Glutamatergic neuron (in vitro differentiated cells): ENCODE measurements around the gene HLA-DOB. TPM values are rescaled to one million over a fixed set of nuclear protein-coding genes. Genes with fewer than 3 reads are reported as not detected.

Experiments used
- DNase-seq: peaks from one replicate; pipeline ENCODE4 v3.0.0; 2022
- H3K27ac Mint-ChIP-seq: one replicate; pipeline ENCODE4 v1.8.0; 2020; ENCODE audit warnings: mild to moderate bottlenecking, mixed read lengths, inconsistent platforms; ENCODE audit not compliant: unreplicated experiment
- H3K27me3 Mint-ChIP-seq: one replicate; pipeline ENCODE4 v1.8.0; 2020; ENCODE audit warnings: mild to moderate bottlenecking, moderate library complexity, mixed read lengths, inconsistent platforms; ENCODE audit not compliant: unreplicated experiment
- H3K36me3 Mint-ChIP-seq: one replicate; pipeline ENCODE4 v1.8.0; 2020; ENCODE audit warnings: mild to moderate bottlenecking, mixed read lengths, inconsistent platforms; ENCODE audit not compliant: unreplicated experiment
- H3K4me1 Mint-ChIP-seq: one replicate; pipeline ENCODE4 v1.8.0; 2020; ENCODE audit warnings: mild to moderate bottlenecking, low read depth, mixed read lengths, inconsistent platforms; ENCODE audit not compliant: unreplicated experiment
- H3K4me3 Mint-ChIP-seq: one replicate; pipeline ENCODE4 v1.8.0; 2020; ENCODE audit warnings: mild to moderate bottlenecking, mixed read lengths, inconsistent platforms; ENCODE audit not compliant: unreplicated experiment
- H3K9me3 Mint-ChIP-seq: one replicate; pipeline ENCODE4 v1.8.0; 2020; ENCODE audit warnings: mild to moderate bottlenecking, moderate library complexity, mixed read lengths, inconsistent platforms; ENCODE audit not compliant: unreplicated experiment
- long read RNA-seq: library from polyadenylated mRNA; unstranded; transcript quantifications from one replicate; pipeline ENCODE4 v2.0.0, GENCODE V29; 2020; ENCODE audit not compliant: unreplicated experiment
- total RNA-seq: library from RNA; stranded (reverse); fragmentation: NEBNext Ultra II Directional; extraction: Animal tissue kit (Norgen Biotek cat#: 25700); gene quantifications from one replicate; pipeline ENCODE4 v1.2.1, GENCODE V29; 2021; ENCODE audit not compliant: unreplicated experiment
- TF ChIP-seq, protein P1 (sequence below): fragments of 200-600 bp; sonication (generic); IDR thresholded peaks from one replicate; pipeline ENCODE4 v1.5.0; 2021; ENCODE audit not compliant: partially characterized antibody, unreplicated experiment

Gene HLA-DOB
- total RNA-seq = not detected
- long read RNA-seq = 0 reads

DNA sequence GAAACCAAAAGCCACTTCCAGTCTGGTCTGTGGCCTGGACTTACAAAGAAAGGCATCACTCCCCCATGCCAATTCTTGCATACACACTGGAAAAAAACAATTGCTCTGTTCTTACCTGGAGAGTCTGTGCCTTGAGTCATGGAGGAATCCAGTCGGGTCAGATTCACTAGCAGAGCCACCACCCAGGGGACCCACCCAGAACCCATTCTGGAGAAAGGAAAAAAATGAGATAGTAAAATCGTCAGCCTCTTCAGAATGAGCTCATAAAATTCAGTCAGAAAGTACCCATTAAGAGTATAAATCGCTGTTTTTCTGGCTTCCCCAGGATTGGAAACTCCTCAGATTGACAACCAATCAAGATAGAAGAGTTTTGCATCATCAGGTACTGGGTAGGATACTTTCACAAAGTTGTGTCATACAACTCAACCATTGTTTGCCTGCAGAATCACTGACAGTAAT is at the start of gene HLA-DOB:
Gene HLA-DOB, minus strand, starts transcription at position 257 of the 459 bp plus-strand sequence. Its CDS starts 51 bp downstream, at position 206.
- H3K36me3 Mint-ChIP-seq = no peaks in the 10 kb centered on the region
- no peaks in the 10 kb centered on the region for H3K9me3 Mint-ChIP-seq
- TF ChIP-seq, protein P1, sequence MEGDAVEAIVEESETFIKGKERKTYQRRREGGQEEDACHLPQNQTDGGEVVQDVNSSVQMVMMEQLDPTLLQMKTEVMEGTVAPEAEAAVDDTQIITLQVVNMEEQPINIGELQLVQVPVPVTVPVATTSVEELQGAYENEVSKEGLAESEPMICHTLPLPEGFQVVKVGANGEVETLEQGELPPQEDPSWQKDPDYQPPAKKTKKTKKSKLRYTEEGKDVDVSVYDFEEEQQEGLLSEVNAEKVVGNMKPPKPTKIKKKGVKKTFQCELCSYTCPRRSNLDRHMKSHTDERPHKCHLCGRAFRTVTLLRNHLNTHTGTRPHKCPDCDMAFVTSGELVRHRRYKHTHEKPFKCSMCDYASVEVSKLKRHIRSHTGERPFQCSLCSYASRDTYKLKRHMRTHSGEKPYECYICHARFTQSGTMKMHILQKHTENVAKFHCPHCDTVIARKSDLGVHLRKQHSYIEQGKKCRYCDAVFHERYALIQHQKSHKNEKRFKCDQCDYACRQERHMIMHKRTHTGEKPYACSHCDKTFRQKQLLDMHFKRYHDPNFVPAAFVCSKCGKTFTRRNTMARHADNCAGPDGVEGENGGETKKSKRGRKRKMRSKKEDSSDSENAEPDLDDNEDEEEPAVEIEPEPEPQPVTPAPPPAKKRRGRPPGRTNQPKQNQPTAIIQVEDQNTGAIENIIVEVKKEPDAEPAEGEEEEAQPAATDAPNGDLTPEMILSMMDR = no peak
- H3K4me1 Mint-ChIP-seq = no peaks in the 10 kb centered on the region
- no peak for DNase-seq
- H3K27me3 Mint-ChIP-seq = no peaks in the 10 kb centered on the region
- no peak within 1 kb of the TSS for H3K27ac Mint-ChIP-seq
- H3K4me3 Mint-ChIP-seq = no peak within 1 kb of the TSS

DNA sequence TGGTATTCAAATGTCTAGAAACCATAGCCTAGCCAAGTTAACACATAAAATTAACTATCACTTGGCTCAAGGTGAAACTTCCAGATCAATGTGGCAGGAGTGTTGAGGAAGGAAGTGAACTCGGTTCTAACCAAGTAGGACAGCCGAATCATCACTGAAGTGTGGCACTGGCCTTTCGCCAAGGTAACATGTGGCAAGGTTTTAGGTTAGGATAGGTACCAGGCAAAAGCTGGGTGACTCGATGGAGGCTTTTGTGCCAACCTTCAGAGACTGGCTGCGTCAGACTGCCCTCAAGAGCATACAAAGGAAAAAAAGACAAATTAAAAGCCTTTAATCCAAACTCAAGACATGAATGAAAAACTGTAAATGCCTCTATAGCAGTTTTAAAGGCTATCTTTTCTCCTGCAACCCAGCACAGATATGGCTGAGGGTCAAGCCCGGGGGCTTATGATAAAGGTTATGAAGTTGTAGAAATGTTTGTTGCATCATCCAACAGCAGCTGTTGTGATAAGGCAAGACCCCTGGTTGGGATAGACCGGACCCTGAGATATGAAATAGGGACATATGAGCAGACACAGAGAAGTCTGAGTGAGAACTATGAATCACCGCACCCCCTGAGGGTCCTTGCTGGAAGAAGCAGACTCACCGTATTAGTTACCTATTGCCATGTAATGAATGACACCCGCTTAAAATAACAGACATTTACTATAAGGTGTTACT is 49.1 kb upstream of the HLA-DOB start:
- TF ChIP-seq, protein P1 = no peak
- H3K27me3 Mint-ChIP-seq = no peaks in the 10 kb centered on the region
- no peak for DNase-seq
- no peaks in the 10 kb centered on the region for H3K4me1 Mint-ChIP-seq
- no peak overlapping the region for H3K27ac Mint-ChIP-seq
- H3K4me3 Mint-ChIP-seq = no peak overlapping the region
- no peaks in the 10 kb centered on the region for H3K9me3 Mint-ChIP-seq
- H3K36me3 Mint-ChIP-seq = no peaks in the 10 kb centered on the region

DNA sequence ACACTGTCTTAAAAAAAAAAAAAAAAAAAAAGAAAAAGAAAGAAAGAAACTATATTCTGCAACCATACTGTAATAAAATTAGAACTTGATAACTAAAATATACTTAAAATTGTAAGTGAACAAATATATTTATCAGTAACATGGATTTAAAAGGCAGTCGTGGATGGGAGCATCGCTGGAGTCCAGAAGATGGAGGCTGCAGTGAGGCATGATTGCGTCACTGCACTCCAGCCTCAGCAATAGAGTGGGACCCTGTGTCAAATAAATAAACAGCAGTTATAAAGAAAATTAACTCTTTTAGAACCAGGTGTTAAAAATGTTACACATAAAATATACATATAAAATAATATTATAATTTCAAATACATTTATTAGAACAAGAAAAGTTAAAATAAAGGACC is 45.9 kb upstream of the HLA-DOB start:
- TF ChIP-seq, protein P1 = no peak
- H3K27ac Mint-ChIP-seq = no peak overlapping the region
- peaks cover 2% of the 10 kb centered on the region for H3K27me3 Mint-ChIP-seq
- no peak for DNase-seq
- H3K9me3 Mint-ChIP-seq = no peaks in the 10 kb centered on the region
- no peaks in the 10 kb centered on the region for H3K4me1 Mint-ChIP-seq
- H3K36me3 Mint-ChIP-seq = no peaks in the 10 kb centered on the region
- H3K4me3 Mint-ChIP-seq = no peak overlapping the region

DNA sequence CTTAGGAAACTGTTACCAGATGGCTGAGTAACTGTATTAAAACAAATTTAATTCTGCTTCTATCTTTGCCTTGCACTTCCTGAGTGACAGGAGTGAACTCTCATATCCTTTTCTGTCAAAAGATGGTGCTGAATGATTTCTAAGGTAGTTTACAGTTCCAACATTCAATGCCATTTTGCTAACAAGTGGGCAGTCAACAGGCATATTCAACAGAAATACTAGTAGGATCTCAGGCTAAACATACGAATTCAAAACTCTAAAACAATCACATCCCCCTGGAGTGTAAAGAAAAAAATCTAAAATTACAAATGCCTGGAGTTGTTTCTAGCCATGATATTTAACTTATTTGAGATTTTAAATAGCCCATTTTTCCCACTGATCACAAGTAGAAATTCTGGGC is 43.9 kb upstream of the HLA-DOB start:
- H3K4me1 Mint-ChIP-seq = no peaks in the 10 kb centered on the region
- TF ChIP-seq, protein P1 = no peak
- H3K27ac Mint-ChIP-seq = no peak overlapping the region
- H3K9me3 Mint-ChIP-seq = no peaks in the 10 kb centered on the region
- no peaks in the 10 kb centered on the region for H3K36me3 Mint-ChIP-seq
- H3K4me3 Mint-ChIP-seq = no peak overlapping the region
- no peak for DNase-seq
- peaks cover 5% of the 10 kb centered on the region for H3K27me3 Mint-ChIP-seq

DNA sequence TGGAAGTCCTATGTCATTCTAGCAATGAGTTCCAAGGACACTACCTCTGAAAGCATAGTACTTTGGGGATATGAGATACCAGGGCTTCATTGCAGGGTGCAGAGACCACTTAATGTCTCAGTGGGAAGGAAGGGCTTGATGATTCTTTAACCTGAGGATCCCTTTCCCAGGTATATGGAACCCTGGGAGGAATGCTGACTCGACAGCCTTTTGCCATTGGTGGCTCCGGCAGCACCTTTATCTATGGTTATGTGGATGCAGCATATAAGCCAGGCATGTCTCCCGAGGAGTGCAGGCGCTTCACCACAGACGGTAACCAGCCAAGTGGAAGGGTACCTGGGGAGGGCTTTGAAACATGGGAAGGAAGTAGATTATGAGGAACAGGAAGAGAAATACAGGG is 41.4 kb upstream of the HLA-DOB start:
- Mint-ChIP-seq H3K4me3 (no peak overlapping the region), H3K4me1 (no peaks in the 10 kb centered on the region), H3K9me3 (peaks cover 2% of the 10 kb centered on the region), H3K27ac (no peak overlapping the region), H3K36me3 (no peaks in the 10 kb centered on the region), H3K27me3 (peaks cover 13% of the 10 kb centered on the region)
- DNase-seq = no peak
- TF ChIP-seq, protein P1 = no peak
